ENCODE measurements around the gene VCP.

VCP gene

DNA sequence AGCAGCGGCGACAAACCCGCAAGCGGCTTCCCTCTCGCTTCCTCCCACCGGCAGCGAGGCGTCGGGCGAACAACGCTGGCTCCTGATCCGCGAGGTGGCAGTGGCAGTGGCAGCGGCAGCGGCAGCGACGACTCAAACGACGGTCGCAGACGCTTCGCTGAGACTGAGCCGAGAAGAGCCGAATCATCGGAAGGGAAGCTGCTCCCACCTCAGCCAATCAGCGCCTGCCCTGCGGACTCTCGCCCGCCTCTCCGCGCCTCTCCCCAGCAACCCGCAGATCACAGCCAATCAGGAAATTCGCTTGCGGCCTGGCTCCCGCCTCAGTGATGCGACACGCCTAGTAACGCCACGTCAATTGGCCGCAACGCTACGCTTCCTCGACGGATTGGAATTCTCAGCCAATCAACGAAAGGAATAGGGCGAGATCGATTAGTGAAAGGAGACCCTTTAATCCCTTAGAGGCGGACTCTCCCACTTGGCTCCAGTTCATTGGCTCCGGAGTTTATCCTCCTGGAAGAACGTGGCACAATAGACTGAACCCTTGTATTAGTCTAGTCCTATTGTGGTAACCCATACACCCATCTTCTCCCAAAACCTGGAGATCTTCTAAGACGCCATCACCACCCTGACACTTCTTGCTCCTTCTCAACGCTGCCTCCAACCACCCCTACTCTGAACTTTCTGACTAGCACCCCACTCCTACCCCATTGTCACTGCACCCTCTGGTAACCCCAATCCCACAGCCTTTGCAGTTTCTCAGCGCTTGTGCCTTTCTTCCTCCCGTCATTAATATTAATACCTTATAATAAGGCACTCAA, at the start of gene VCP:
VCP (minus strand) TSS at position 165 of the 818 bp plus-strand sequence. CDS start 272 bp downstream, outside the sequence.
- DNase-seq (ENCODE audit: low read depth), result peak; percentile 95

DNA sequence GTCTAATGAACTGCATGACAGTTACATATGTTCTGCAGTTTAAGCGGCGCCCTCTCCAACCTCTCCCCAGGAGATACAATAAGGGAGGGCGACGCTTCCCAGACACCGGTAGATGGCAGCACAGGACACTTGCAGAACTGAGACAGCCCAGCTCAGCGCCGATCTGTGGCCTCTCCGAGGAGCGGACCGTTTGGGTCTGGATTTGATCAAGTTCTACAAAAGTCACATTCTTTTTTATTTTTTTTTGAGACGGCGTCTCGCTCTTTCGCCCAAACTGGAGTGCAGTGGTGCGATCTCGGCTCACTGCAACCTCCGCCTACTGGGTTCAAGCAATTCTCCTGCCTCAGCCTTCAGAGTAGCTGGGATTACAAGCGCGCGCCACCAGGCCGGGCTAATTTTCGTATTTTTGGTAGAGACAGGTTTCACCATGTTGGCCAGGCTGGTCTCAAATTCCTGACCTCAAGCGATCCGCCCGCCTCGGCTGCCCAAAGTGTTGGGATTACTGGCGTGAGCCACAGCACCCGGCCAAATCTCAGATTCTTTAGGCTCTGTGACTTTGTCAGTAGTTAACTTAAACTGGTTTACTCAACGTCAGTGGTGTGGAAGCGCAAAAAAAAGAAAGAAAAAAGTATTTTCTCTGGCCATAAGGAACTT, 44.6 kb upstream of the VCP start:
- peak; percentile 81 for DNase-seq (ENCODE audit: low read depth)

DNA sequence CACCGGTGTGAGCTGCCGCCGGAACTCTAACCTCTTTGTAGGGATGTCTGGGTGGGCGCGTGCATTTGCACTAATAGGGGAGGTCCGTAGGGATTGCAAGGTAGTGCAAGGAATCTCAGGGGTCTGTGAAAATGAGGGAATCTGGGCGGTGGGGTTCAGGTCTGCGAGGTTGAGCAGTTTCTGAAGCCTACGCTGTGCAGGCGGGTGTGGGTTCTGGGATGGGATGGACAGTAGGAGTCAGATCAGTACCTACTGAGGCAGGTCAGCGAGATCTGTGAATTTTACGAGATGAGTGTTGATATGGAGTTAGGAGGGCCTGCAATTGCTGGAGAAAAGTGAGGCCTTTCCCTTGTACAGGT, 44.1 kb upstream of the VCP start:
- no peak for DNase-seq (ENCODE audit: low read depth)

DNA sequence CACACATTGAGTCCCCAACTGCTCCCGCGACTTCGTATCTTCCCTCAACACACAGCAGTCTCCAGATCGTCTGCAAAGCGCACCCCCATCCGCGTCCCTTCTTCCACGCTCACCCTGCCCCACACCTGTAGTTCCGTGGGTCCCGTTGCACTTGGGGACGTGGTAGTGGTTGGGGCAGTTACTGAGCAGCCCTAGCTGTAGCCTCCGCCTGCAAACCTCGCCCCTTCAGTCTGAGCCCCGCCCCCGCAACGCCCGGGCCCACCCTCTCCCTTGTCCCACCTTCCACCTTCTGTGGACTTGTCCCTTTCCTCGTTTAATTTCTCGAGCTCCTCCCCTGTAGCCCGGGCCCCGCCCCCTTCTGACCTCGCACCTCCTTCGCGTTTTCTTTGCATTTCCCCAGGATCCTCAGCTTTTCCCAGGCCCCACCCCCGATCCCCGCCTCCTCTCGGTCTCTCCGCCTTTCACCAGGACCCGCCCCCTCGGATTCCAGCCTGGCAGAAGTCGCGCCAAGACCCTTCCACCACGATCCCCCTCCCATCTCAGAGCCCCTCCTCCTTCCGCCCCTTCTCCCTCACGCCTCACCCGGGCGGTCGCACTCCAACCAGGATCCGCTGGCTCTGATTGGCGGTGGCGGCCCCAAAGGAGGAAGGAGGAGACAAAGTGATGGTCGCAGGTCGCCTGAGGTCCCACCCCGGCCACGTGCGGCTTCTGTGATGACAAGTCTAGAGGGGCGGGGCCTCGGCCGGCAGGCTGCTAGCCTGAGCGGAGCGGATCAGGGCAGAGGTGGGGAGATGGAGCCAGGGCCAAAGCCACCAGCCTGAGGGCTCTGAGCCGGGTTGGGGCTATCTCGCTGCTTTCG, 43.5 kb upstream of the VCP start, which contains the start of gene ATOSB:
ATOSB (minus strand) TSS at position 183 of the 859 bp plus-strand sequence. CDS start 7,588 bp downstream, outside the sequence.
- DNase-seq (ENCODE audit: low read depth), result peak; percentile 90

DNA sequence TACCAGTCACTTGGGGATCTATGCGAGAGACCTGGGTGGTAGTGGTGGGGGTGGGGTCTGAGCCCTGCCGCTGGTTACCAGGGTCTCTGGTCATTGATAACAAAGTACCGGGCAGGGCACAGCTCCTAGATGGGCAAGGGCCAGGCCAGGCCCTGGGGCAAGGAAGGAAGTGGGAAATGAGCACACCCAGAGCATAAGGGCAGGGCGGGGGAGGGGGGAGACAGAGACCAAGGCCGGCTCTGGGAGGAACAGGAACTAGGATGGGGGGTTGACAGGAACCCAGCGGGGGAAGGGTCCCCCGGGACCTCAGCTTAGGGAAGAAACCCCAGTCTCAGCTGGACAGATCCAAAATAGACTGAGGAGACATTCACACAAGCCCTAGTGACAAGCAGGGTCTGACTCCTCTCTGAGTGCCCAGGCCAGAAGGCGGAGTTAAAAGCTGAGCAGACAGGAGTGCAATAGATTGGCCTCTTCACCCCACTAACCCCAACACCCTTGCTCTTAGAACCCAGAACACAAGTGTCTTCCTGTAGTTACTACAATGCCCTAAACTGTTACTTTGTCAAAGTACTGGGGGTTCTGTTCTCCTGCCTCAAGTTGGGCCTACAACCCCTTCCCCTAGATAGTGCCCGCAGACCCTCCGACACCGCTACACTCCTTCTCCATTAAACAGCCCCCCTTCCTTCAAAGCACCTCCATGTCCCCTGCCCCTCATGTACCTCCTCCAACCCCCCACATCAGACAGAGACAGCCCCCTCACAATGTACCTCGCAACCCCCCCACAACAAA, 42.6 kb upstream of the VCP start:
- no peak for DNase-seq (ENCODE audit: low read depth)

DNA sequence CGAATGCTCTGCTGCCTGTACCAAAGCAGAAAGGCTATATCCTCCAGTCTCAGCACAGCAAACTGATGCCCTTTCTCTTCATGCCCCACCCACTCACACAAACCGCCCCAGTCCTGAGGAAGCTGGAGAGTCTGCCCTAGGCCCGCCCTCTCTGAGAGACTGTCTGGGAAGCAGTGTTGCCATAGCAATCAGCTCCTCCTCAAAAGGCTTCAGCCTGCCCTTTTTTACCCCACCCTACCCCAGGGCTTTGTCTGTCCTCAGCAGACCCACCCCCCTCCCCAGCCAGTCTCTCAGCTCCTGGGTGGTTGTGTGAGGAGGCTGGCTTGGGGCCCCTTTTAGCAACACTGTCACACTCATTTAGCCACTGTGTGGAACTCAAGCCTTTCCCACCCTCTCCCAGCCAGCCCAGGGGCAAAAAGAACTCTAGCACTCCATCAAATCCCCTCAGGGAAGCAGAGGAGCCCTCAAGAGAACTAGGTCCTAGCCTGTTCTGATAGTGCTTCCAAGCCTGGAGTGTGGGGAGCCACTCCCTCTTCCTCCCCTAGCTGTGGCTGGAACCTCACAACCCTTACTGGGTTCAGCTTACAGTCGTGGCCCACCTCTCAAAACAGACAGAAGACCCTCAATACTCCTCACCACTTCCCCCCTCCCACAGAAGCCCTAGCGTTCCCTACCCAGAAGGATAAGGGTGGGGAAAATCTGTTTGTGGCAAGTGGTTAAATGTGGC, 41.9 kb upstream of the VCP start:
- DNase-seq (ENCODE audit: low read depth), result peak; percentile 29

DNA sequence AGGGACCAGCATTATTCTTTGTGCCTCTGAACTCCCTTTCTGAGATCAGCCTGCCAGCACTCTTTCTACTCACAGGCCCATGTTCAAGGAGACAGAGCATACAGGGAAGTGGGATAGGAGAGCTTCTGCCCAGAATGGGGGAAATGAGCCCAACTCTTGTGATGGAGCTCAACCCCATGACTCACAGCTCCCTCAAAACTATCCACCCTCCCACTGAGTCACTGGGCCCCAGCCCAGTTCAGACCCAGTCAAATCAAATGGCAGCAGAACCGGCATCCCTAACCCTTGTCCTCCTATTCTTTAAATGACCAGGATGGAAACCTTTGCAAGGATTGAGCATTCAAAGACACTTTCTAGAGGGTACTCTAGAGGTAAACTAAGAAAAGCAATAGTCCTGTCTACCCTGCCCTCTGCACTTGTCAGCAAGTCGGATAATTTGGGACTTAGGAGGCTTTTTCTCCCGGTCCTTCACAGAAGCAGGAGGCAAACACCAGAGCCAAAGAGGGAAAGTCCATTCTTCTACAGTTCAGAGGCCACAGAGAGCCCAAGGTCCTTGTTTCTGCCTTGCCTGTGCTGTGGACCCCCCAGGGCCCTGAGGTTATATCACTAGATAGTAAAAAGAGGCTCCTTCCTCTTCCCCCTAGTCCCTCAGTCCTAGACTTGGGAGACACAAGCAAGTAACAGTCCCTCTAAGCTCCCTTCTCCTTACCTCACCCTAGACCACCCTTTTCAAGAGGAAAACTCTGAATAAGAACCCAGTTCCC, 40.0 kb upstream of the VCP start:
- DNase-seq (ENCODE audit: low read depth), result no peak

DNA sequence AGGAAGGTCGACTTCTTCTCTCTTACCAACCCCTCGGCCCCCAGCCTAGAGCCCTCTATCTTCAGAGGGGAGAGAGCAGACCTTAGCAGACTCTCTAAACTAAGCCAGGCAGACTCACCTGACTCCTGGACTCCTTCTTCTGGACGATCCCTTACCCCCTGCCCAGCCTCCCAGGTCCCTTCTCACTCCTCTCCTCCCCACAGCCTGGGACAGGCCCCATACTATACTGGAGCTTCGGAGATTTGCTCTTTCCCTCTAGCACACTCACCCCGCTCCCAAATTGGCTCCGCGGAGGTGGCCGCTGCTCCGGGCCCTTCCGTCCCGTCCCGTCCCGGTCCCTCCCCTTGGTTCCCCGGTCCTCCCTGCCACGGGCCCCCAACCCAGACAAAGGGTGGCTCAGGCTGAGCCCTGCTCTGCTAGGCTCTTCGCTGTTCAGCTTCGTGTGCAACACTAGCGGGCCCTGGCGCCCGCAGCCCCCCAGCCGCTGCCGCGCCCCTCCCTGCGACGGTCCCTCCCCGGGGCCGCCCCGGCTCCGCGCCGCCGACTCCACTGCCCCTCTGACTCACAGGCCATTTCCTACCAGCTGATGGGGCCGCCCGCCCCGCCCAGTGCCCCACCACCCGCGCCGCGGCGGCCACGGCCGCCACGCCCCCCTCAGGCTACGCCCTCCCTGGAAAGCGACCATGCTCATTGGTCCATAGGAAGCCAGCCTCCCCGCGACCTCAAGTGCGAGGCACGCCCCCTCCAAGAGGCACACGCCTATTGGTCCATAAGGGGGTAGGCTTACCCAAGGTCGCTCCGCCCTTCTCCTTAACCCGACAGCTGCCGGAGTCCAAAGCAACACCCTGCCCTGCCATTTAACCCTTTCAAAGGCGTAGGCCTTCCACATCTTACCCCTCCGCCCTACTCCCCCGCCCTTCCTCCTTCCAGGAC, 38.8 kb upstream of the VCP start:
- DNase-seq (ENCODE audit: low read depth), result peak; percentile 94

DNA sequence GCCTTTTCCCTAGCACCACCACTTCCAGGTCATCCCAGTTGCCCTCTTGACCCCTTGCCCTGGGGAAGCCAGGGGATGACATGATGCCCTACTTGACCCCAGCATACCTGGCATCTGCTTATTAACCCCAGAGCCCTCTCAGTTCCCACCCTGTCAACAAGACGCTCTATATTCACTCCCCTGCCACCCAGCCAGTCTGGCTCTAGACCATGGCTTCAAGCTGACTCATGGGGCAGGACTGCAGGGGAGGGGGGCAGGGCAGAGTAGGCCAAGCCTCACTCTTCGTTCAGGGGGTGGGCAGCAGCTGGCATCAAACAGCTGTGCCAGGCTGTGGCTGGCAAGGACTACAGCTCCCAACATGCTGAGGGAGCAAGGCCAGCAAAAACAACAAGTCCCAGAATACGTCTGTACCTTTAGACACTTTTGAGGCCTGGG, 37.9 kb upstream of the VCP start:
- DNase-seq (ENCODE audit: low read depth), result no peak

DNA sequence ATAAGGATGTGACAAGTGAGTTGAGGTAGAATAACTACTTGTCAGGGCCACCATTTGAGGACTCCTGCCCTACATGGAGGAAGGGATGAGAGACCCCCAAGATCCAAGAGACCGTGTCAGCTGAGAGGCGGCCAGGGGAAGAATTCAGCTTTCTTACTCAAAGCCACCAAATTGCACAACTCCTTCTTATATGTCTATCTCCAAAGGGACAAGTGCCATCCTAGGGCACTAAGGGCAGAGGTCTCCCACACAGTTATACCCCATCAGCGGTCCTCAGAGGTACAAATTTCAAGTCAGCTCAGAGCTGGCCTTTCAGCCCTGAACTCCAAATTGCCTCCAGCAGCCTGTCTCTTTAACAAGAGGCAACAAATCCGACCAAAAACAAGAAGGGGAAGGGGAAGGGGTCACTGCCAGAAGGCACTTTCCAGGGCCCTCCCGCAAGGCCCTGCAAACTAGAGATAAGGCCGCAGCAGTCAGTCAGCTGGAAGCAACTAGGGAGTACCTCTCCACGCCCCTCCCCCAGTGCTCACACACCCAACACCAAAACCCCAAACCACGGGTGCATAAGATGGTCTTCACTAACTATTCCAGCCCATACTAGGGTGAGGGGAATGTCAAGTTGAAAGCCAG, 36.6 kb upstream of the VCP start:
- no peak for DNase-seq (ENCODE audit: low read depth)

DNA sequence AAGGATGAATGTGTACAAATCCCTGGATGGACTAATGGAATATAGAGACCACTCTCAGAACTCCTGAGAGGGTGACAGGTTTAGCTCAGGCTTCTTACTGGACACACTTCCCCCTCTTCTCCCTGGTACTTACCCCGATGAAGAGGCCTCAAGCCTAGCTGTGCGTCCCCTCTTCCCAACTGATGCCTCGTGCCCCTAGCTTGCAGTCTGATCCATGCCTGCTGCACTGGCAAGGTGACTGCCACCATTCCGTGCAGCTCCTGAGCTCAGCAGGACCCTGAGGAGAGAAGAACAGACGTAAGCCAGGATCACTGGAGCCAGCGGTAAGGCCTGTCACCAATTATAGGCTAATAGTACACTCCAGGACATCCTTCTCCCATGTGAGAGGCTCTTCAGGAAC, 36.0 kb upstream of the VCP start:
- no peak for DNase-seq (ENCODE audit: low read depth)

DNA sequence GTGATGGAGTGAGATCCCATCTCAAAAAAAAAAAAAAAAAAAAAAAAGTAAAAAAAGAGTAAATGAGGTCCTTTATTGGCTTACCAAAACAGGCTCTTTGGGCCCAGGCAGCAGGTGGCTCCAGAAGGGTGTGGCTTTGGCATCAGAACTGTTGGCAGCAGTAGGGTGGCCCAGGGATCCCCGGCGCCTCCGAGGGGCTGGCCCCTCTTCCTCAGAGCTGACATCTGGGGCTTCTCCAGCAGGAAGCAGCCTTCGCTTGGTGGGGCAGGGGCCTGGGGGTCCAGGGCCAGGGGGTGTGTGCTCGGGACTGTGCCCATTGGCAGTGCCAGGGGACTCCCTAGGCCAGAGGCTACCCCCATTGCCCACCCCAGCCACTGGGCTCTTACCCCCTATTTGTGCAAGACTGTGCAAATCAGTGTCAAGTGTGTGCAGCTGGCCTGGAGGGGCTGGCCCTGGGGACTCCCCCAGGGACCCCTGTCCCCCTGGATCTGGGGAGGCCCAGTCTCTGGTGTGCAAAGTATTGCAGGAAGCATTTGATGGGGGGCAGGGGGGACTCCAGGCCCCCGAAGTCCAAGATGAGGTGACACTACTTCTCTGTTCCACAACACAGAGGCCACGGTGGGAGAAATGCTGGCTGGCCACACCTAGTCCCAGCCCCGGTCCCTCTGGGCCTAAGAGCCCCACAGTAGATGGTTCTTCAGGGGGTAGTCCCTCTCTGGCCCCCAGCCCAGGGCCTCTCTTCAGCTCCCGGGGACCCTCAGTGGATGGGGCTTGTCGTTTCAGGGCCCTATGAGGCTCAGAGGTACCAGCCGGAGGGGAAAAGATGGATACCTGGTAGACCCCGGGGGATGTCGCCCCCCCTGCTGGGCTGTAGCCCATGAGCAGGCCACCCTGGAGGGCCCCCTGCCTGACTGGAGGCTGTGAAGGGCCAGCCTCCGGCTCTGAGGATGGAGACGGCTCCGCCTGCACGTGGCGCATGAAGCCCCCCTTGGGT, 35.2 kb upstream of the VCP start:
- no peak for DNase-seq (ENCODE audit: low read depth)

DNA sequence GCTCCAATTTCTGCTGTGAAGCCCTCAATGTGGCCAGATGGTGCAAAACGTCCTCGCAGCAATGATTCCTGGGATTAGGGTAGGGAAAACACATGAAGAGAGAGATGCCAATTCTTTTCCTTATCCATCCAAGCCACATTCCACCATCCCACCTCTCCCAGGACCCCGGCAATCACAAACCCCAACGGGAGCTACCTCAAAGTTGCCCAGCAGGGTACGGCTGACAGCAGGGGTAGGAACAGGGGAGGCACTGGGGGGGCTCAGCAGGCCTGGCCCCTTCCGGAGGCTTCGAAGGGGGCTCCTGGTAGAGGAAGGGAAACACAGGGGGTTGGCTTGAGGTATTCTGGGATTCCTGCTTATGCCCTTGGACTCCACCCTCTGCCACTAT, 33.9 kb upstream of the VCP start:
- DNase-seq (ENCODE audit: low read depth), result no peak

DNA sequence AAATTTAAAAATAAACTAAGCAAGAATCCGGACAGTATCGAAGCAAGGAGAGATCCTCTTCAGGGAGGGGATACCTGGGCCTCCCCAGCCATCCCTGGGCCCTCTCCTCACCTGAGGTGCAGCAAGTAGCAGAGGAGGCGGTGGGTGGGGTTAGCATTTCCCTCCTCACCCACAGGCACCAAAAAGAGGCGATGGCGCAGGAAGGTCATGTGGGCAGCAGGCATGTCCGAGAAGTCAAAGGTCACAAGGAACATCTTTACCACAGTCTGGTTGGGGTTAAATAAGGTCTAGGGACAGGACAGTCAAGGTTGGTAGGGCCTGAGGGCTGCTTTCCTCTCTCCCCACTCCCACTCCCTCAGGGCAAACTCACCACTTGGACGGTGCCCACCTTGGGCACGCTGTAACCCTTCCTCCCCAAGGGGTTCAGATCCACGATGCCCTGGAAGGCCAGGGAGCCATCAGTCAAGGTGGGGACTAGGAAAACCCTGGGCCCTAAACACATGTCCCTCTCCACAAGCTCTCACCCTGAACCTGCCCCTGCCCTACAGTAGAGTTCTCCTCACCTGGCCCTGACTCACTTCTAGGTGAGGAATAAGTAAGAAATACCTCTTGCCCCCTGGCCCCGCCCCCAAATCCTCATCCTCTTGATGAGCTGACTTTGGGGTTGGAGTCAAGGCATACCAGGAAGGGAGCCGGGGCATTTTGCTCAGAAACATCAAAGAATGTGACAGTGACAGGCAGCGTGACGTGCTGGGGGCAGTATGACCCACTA, 33.3 kb upstream of the VCP start:
- DNase-seq (ENCODE audit: low read depth), result no peak

DNA sequence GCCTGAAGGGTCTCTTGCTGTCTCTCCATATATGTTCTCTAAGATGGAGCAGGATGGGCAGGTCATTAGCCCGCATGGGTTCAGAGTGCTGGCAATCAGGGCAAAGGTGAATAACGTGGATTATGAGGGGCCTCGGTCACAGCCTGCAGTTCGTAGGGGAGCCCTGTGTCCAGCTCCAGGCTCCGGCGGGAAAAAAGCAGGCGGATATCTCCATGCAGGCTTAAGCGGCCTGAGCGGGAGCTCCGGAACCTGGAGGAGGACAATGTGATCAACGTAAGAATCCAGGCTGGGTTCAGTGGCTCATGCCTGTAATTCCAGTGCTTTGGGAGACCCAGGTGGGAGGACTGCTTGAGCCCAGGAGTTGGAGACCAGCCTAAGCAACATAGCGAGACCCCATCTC, 32.7 kb upstream of the VCP start:
- no peak for DNase-seq (ENCODE audit: low read depth)

DNA sequence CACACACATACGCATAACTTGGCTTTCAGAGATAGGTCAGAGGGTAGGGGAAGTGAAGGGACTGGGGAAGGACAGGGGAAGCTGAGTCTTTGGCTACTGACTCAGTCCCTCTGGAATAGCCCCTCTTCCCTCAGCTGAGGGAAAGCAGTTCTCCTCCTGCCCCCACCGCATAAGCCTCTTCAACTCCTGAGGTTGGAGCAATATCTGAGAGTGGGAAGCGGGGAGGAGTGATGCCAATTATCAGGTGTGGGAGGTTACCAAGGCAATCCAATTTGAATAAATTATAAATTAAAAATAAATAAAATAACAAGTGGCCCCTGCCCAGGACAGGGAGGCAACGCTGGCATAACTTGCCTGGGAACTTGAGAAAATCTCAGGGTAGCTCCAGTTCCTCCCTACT, 32.2 kb upstream of the VCP start:
- no peak for DNase-seq (ENCODE audit: low read depth)
